ENCODE data around the gene GALNT17.

DNA sequence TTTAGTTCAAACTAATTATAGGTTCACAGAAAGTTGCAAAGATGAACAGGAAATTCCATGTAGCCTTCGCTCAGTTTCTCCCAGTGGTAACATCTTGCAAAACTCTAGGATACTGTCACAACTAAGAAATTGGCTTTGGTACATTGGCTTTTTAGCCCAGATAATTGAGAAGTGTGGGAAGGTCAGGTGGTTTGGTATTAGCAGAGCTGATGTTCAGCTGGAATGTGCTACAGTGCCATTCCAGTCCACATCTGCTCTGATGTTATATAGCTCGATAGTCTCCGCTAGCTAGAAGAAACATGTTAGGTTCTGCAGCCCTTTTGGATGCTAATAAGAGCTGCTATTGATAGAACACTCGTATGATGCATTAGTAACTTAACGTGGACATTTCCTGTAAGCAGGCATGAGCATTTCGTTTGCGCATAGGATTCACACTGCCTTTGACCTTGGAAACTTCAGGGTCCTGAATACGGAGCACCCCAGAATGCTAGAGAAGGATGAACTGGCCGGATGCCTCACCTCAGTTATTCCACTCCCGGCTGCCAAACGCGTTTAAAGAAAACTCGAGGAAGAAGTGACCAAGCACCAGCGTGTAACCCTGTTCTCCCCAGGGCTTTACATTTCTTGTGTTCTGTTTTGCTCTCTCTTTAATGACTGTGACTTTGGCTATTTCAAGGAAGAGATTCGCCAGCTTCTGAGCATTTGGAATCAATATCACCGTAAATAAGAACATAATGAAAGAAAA is 271.4 kb downstream of the GALNT17 start:
- TF ChIP-seq, protein P1, sequence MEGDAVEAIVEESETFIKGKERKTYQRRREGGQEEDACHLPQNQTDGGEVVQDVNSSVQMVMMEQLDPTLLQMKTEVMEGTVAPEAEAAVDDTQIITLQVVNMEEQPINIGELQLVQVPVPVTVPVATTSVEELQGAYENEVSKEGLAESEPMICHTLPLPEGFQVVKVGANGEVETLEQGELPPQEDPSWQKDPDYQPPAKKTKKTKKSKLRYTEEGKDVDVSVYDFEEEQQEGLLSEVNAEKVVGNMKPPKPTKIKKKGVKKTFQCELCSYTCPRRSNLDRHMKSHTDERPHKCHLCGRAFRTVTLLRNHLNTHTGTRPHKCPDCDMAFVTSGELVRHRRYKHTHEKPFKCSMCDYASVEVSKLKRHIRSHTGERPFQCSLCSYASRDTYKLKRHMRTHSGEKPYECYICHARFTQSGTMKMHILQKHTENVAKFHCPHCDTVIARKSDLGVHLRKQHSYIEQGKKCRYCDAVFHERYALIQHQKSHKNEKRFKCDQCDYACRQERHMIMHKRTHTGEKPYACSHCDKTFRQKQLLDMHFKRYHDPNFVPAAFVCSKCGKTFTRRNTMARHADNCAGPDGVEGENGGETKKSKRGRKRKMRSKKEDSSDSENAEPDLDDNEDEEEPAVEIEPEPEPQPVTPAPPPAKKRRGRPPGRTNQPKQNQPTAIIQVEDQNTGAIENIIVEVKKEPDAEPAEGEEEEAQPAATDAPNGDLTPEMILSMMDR (conservative IDR thresholded peaks at IDR 0.05; ENCODE audit: low read depth in 2 of 2), result no peak
- TF ChIP-seq, protein P2, sequence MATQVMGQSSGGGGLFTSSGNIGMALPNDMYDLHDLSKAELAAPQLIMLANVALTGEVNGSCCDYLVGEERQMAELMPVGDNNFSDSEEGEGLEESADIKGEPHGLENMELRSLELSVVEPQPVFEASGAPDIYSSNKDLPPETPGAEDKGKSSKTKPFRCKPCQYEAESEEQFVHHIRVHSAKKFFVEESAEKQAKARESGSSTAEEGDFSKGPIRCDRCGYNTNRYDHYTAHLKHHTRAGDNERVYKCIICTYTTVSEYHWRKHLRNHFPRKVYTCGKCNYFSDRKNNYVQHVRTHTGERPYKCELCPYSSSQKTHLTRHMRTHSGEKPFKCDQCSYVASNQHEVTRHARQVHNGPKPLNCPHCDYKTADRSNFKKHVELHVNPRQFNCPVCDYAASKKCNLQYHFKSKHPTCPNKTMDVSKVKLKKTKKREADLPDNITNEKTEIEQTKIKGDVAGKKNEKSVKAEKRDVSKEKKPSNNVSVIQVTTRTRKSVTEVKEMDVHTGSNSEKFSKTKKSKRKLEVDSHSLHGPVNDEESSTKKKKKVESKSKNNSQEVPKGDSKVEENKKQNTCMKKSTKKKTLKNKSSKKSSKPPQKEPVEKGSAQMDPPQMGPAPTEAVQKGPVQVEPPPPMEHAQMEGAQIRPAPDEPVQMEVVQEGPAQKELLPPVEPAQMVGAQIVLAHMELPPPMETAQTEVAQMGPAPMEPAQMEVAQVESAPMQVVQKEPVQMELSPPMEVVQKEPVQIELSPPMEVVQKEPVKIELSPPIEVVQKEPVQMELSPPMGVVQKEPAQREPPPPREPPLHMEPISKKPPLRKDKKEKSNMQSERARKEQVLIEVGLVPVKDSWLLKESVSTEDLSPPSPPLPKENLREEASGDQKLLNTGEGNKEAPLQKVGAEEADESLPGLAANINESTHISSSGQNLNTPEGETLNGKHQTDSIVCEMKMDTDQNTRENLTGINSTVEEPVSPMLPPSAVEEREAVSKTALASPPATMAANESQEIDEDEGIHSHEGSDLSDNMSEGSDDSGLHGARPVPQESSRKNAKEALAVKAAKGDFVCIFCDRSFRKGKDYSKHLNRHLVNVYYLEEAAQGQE (IDR thresholded peaks at IDR 0.05; ENCODE audit: unreplicated experiment), result no peak
- TF ChIP-seq EZH2phosphoT487 (IDR thresholded peaks at IDR 0.05; ENCODE audit: unreplicated experiment), result no peak
- no peak for TF ChIP-seq POLR2AphosphoS5 (IDR thresholded peaks at IDR 0.05; ENCODE audit: low read depth)
- TF ChIP-seq EZH2 (IDR thresholded peaks at IDR 0.05; ENCODE audit: low read depth, unreplicated experiment), result no peak

All from GM23338 (cell line).